Glutamatergic neuron (in vitro differentiated cells): ENCODE results near the gene PSD4. TPM values are rescaled to one million over a fixed set of nuclear protein-coding genes. Genes with fewer than 3 reads are reported as not detected.

Experiments
- DNase-seq: peaks from one replicate; pipeline ENCODE4 v3.0.0; 2022
- H3K27ac Mint-ChIP-seq: one replicate; pipeline ENCODE4 v1.8.0; 2020; ENCODE audit warnings: mild to moderate bottlenecking, mixed read lengths, inconsistent platforms; ENCODE audit not compliant: unreplicated experiment
- H3K27me3 Mint-ChIP-seq: one replicate; pipeline ENCODE4 v1.8.0; 2020; ENCODE audit warnings: mild to moderate bottlenecking, moderate library complexity, mixed read lengths, inconsistent platforms; ENCODE audit not compliant: unreplicated experiment
- H3K36me3 Mint-ChIP-seq: one replicate; pipeline ENCODE4 v1.8.0; 2020; ENCODE audit warnings: mild to moderate bottlenecking, mixed read lengths, inconsistent platforms; ENCODE audit not compliant: unreplicated experiment
- H3K4me1 Mint-ChIP-seq: one replicate; pipeline ENCODE4 v1.8.0; 2020; ENCODE audit warnings: mild to moderate bottlenecking, low read depth, mixed read lengths, inconsistent platforms; ENCODE audit not compliant: unreplicated experiment
- H3K4me3 Mint-ChIP-seq: one replicate; pipeline ENCODE4 v1.8.0; 2020; ENCODE audit warnings: mild to moderate bottlenecking, mixed read lengths, inconsistent platforms; ENCODE audit not compliant: unreplicated experiment
- H3K9me3 Mint-ChIP-seq: one replicate; pipeline ENCODE4 v1.8.0; 2020; ENCODE audit warnings: mild to moderate bottlenecking, moderate library complexity, mixed read lengths, inconsistent platforms; ENCODE audit not compliant: unreplicated experiment
- CTCF ChIP-seq: fragments of 200-600 bp; sonication (generic); IDR thresholded peaks from one replicate; pipeline ENCODE4 v1.5.0; 2021; ENCODE audit not compliant: partially characterized antibody, unreplicated experiment
- total RNA-seq: library from RNA; stranded (reverse); fragmentation: NEBNext Ultra II Directional; extraction: Animal tissue kit (Norgen Biotek cat#: 25700); gene quantifications from one replicate; pipeline ENCODE4 v1.2.1, GENCODE V29; 2021; ENCODE audit not compliant: unreplicated experiment

The PSD4 gene
- total RNA-seq, 1 donor from 2014 or later, result 1.2 TPM

- H3K4me1 Mint-ChIP-seq, result no peaks in the 10 kb centered on the region
- H3K4me3 Mint-ChIP-seq, result peak overlapping the region; percentile 18
- no peak for TF ChIP-seq CTCF
- peaks cover 7% of the 10 kb centered on the region for H3K27me3 Mint-ChIP-seq
- DNase-seq, result no peak
- H3K36me3 Mint-ChIP-seq, result peaks cover 6% of the 10 kb centered on the region
- H3K27ac Mint-ChIP-seq, result no peak overlapping the region
- peaks cover 4% of the 10 kb centered on the region for H3K9me3 Mint-ChIP-seq
These were observed 24.4 kb downstream of the PSD4 start for GRCh38 chr2:113198048-113198789.

- peaks cover 8% of the 10 kb centered on the region for H3K27me3 Mint-ChIP-seq
- TF ChIP-seq CTCF, result peak; percentile 99
These were observed 25.2 kb downstream of the PSD4 start for GRCh38 chr2:113198790-113199612.

GRCh38 chr2:113200236-113200635 lies 26.5 kb downstream of the PSD4 start:
- TF ChIP-seq CTCF, result no peak
- H3K27ac Mint-ChIP-seq, result no peak overlapping the region
- H3K4me3 Mint-ChIP-seq, result no peak overlapping the region
- H3K36me3 Mint-ChIP-seq, result peaks cover 6% of the 10 kb centered on the region
- peaks cover 9% of the 10 kb centered on the region for H3K27me3 Mint-ChIP-seq
- peaks cover 5% of the 10 kb centered on the region for H3K9me3 Mint-ChIP-seq
- no peak for DNase-seq
- no peaks in the 10 kb centered on the region for H3K4me1 Mint-ChIP-seq

More at GRCh38 chr2:113198790-113199612, 25.2 kb downstream of the PSD4 start:
- H3K4me3 Mint-ChIP-seq, result peak overlapping the region; percentile 74
- DNase-seq, result peak; percentile 91
- H3K4me1 Mint-ChIP-seq, result no peaks in the 10 kb centered on the region
- H3K36me3 Mint-ChIP-seq, result peaks cover 6% of the 10 kb centered on the region
- no peak overlapping the region for H3K27ac Mint-ChIP-seq
- H3K9me3 Mint-ChIP-seq, result peaks cover 5% of the 10 kb centered on the region

DNA sequence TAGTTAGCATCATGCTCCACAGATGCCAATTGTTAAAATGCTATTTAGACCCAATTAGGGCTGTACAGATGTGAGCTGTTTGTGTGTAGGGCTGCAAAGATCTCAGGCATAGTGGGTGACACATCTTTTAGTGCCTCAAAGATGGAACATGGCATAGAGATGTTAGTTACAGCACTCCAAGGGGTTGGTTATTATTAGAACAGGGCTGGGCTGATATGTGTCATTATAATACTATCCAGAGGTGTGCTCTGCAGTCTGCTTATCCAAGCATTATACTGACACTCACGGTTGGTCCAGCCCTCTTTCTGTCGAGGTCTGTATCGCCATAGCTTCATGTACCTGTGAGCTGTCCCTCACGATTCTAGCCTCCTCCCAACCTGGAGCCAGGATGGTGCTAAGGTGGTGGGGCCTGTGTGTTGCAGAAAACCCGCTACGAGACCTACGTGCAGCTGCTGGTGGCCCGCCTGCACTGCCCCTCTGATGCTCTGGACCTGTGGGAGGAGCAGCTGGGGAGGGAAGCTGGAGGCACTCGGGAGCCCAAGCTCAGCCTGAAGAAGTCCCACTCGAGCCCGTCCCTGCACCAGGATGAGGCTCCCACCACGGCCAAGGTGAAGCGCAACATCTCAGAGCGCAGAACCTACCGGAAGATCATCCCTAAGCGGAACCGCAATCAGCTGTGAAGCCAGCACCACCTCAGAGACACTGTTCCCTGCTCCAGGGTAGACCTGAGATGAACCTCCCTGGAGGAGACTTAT lies 27.1 kb downstream of the PSD4 start:
- no peak for DNase-seq
- Mint-ChIP-seq H3K36me3 (peaks cover 6% of the 10 kb centered on the region), H3K4me3 (no peak overlapping the region), H3K27me3 (peaks cover 11% of the 10 kb centered on the region), H3K4me1 (no peaks in the 10 kb centered on the region), H3K9me3 (peaks cover 5% of the 10 kb centered on the region), H3K27ac (no peak overlapping the region)
- TF ChIP-seq CTCF, result no peak
